ENCODE measurements around the gene TNS1. TPM values are rescaled to one million over a fixed set of nuclear protein-coding genes. Genes with fewer than 3 reads are reported as not detected.

TNS1 gene
- total and polyA plus RNA-seq, 10 of the 15 experiments (the other 5 are each of a cell fraction or from before 2014, with no cell fraction given), result 0.05 to 0.44 TPM; not detected in 8

GRCh38 chr2:218005028-218005427 is 2.2 kb upstream of the TNS1 start (continued):
- TF ChIP-seq POLR2A (IDR thresholded peaks at IDR 0.05; ENCODE audit: low read depth, low read length) (no peak), SUZ12 (IDR thresholded peaks at IDR 0.05; ENCODE audit: unreplicated experiment) (no peak), SIX5 (IDR thresholded peaks at IDR 0.05; ENCODE audit: low read depth, low read length, severe bottlenecking) (no peak), HDGF (IDR thresholded peaks at IDR 0.05) (no peak), GATAD2B (conservative IDR thresholded peaks at IDR 0.05; ENCODE audit: low read depth) (no peak), HDAC2 (IDR thresholded peaks at IDR 0.05) (no peak)
- TF ChIP-seq, protein P1, sequence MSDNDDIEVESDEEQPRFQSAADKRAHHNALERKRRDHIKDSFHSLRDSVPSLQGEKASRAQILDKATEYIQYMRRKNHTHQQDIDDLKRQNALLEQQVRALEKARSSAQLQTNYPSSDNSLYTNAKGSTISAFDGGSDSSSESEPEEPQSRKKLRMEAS (IDR thresholded peaks at IDR 0.05; ENCODE audit: low read depth, low read length), result no peak

DNA sequence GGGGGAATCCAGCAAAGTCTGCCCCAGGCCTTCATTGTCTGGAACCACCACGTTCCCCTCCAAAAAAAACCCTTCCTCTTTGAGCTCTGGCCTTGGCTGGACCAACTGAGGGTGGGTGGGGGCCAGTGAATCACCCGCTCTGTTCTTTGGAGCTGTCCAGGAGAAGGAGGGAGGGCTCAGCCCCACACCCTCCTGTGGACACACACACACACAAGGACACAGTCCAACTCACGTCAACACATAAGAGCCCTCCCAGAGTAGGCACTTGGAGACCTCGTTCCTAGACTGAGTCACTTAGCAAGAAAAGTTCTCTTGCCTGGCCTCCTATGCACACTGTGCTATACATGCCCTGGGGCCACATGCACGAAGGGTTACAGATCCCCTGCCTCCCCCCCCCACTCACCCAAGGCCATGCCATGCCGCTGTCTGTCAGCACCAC is 1.2 kb upstream of the TNS1 start:
- no peaks in the 10 kb centered on the region for H3K9me3 ChIP-seq (replicated peaks; ENCODE audit: control insufficient read depth, insufficient read depth, low read length)
- no peak overlapping the region for H3K27ac ChIP-seq (ENCODE audit: control insufficient read depth, insufficient read depth)
- no peaks in the 10 kb centered on the region for H3K79me2 ChIP-seq (ENCODE audit: control insufficient read depth, insufficient read depth, low read length)
- no peak overlapping the region for H3K4me2 ChIP-seq (ENCODE audit: control insufficient read depth, insufficient read depth)
- ChIA-PET RAD21 (ENCODE audit: unreplicated experiment) (no interaction called here), POLR2A (no interaction called here), CTCF (no interaction called here), SMC1A (ENCODE audit: uncharacterized antibody, unreplicated experiment) (no interaction called here)
- DNase-seq (ENCODE audit: low read depth, low spot score), result no peak
- intact Hi-C loops (cut with micrococcal nuclease; ENCODE audit: unreplicated experiment) (no loop called here), in situ Hi-C loops (cut with MboI) (no loop called here)
- no peaks in the 10 kb centered on the region for H3K36me3 ChIP-seq (ENCODE audit: control insufficient read depth in 2 of 2, insufficient read depth in 2 of 2, low read length in 1 of 2)
- H3K4me3 ChIP-seq, result no peak overlapping the region
- no peak for FAIRE-seq
- 25% methylated on average over 4 of the region's 6 CpGs for WGBS (ENCODE audit: insufficient coverage, insufficient replicate concordance, low lambda C conversion rate, missing lambda C conversion rate)
- no peak overlapping the region for H2AFZ ChIP-seq (ENCODE audit: control insufficient read depth, low read depth, low read length)
- no peaks in the 10 kb centered on the region for H4K20me1 ChIP-seq (ENCODE audit: control insufficient read depth, insufficient read depth)
- H3K9ac ChIP-seq (ENCODE audit: control insufficient read depth, insufficient read depth, low read length), result no peak overlapping the region
- BruUV-seq (replicated peaks), result no TSS peak
- peak; percentile 61 for ATAC-seq
- H3K27me3 ChIP-seq (replicated peaks in 1 of 2; ENCODE audit: control insufficient read depth in 2 of 2, insufficient read depth in 2 of 2, low read length in 1 of 2), result peaks cover 1 to 4% of the 10 kb centered on the region in 2 experiments; a peak in 3 of 4 replicates
- no peaks in the 10 kb centered on the region; the same call in 1 of the 2 replicates for H3K4me1 ChIP-seq (ENCODE audit: control insufficient read depth, insufficient read depth, low read length)
- TF ChIP-seq NR2C2 (IDR thresholded peaks at IDR 0.05; ENCODE audit: borderline replicate concordance, control insufficient read depth, insufficient read length, low read depth), result no peak
- no peak for TF ChIP-seq MEF2A (IDR thresholded peaks at IDR 0.05; ENCODE audit: insufficient read depth, low read depth, low read length)
- no peak for TF ChIP-seq E2F4 (IDR thresholded peaks at IDR 0.05; ENCODE audit: low read depth, low read length)
- TF ChIP-seq, protein P2, sequence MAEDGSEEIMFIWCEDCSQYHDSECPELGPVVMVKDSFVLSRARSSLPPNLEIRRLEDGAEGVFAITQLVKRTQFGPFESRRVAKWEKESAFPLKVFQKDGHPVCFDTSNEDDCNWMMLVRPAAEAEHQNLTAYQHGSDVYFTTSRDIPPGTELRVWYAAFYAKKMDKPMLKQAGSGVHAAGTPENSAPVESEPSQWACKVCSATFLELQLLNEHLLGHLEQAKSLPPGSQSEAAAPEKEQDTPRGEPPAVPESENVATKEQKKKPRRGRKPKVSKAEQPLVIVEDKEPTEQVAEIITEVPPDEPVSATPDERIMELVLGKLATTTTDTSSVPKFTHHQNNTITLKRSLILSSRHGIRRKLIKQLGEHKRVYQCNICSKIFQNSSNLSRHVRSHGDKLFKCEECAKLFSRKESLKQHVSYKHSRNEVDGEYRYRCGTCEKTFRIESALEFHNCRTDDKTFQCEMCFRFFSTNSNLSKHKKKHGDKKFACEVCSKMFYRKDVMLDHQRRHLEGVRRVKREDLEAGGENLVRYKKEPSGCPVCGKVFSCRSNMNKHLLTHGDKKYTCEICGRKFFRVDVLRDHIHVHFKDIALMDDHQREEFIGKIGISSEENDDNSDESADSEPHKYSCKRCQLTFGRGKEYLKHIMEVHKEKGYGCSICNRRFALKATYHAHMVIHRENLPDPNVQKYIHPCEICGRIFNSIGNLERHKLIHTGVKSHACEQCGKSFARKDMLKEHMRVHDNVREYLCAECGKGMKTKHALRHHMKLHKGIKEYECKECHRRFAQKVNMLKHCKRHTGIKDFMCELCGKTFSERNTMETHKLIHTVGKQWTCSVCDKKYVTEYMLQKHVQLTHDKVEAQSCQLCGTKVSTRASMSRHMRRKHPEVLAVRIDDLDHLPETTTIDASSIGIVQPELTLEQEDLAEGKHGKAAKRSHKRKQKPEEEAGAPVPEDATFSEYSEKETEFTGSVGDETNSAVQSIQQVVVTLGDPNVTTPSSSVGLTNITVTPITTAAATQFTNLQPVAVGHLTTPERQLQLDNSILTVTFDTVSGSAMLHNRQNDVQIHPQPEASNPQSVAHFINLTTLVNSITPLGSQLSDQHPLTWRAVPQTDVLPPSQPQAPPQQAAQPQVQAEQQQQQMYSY (CRISPR knock-in tag; IDR thresholded peaks at IDR 0.05), result no peak
- TF ChIP-seq, protein P3, sequence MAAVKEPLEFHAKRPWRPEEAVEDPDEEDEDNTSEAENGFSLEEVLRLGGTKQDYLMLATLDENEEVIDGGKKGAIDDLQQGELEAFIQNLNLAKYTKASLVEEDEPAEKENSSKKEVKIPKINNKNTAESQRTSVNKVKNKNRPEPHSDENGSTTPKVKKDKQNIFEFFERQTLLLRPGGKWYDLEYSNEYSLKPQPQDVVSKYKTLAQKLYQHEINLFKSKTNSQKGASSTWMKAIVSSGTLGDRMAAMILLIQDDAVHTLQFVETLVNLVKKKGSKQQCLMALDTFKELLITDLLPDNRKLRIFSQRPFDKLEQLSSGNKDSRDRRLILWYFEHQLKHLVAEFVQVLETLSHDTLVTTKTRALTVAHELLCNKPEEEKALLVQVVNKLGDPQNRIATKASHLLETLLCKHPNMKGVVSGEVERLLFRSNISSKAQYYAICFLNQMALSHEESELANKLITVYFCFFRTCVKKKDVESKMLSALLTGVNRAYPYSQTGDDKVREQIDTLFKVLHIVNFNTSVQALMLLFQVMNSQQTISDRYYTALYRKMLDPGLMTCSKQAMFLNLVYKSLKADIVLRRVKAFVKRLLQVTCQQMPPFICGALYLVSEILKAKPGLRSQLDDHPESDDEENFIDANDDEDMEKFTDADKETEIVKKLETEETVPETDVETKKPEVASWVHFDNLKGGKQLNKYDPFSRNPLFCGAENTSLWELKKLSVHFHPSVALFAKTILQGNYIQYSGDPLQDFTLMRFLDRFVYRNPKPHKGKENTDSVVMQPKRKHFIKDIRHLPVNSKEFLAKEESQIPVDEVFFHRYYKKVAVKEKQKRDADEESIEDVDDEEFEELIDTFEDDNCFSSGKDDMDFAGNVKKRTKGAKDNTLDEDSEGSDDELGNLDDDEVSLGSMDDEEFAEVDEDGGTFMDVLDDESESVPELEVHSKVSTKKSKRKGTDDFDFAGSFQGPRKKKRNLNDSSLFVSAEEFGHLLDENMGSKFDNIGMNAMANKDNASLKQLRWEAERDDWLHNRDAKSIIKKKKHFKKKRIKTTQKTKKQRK (IDR thresholded peaks at IDR 0.05; ENCODE audit: low read depth, low read length), result no peak
- TF ChIP-seq WRNIP1 (IDR thresholded peaks at IDR 0.05; ENCODE audit: borderline replicate concordance, low read depth, low read length), result no peak
- no peak for TF ChIP-seq IRF3 (IDR thresholded peaks at IDR 0.05)
- TF ChIP-seq GATAD2B (conservative IDR thresholded peaks at IDR 0.05; ENCODE audit: low read depth), result no peak
